HG02973 (cell line): ENCODE measurements around the gene PHTF1.
"Not testable (repeated sequence)": the region's sequence is repeated elsewhere in the genome, so short reads cannot be mapped to it uniquely, and the experiment has no call there.

Source experiments
- ATAC-seq: cut with Tn5 transposase; IDR thresholded peaks from one replicate; pipeline ENCODE4 v1.9.1; 2021; ENCODE audit warnings: moderate library complexity; ENCODE audit not compliant: unreplicated experiment

The PHTF1 gene

GRCh38 chr1:113779542-113779941 lies 20.3 kb upstream of the PHTF1 start:
- no peak for ATAC-seq

- ATAC-seq: no peak
Observed at GRCh38 chr1:113777561-113777960, 18.3 kb upstream of the PHTF1 start.

GRCh38 chr1:113770031-113770430 lies 10.7 kb upstream of the PHTF1 start:
- ATAC-seq: no peak

GRCh38 chr1:113769601-113769970 lies 10.3 kb upstream of the PHTF1 start:
- no peak for ATAC-seq

GRCh38 chr1:113768916-113769600 lies 9.8 kb upstream of the PHTF1 start:
- no peak for ATAC-seq

- ATAC-seq: no peak
Observed at GRCh38 chr1:113765306-113766230, 6.3 kb upstream of the PHTF1 start.

- ATAC-seq: no peak
Observed at GRCh38 chr1:113763661-113764060, 4.4 kb upstream of the PHTF1 start.

GRCh38 chr1:113761937-113762336 lies 2.7 kb upstream of the PHTF1 start:
- no peak for ATAC-seq

- ATAC-seq: no peak
Observed at GRCh38 chr1:113760102-113761080, 1.1 kb upstream of the PHTF1 start.

GRCh38 chr1:113758631-113759332 lies 504 bp downstream of the PHTF1 start:
- peak; percentile 48 for ATAC-seq

GRCh38 chr1:113756461-113756860 lies 2.8 kb downstream of the PHTF1 start:
- ATAC-seq: no peak

- not testable (repeated sequence) for ATAC-seq
Observed at GRCh38 chr1:113753333-113753732, 6.0 kb downstream of the PHTF1 start.

GRCh38 chr1:113751516-113751915 lies 7.8 kb downstream of the PHTF1 start:
- ATAC-seq: no peak

GRCh38 chr1:113751114-113751513 lies 8.2 kb downstream of the PHTF1 start:
- ATAC-seq: no peak

- no peak for ATAC-seq
Observed at GRCh38 chr1:113749402-113749801, 9.9 kb downstream of the PHTF1 start.

- ATAC-seq: no peak
Observed at GRCh38 chr1:113747376-113747775, 11.9 kb downstream of the PHTF1 start.

GRCh38 chr1:113745425-113745824 lies 13.9 kb downstream of the PHTF1 start:
- ATAC-seq: no peak

GRCh38 chr1:113744114-113744513 lies 15.2 kb downstream of the PHTF1 start:
- ATAC-seq: no peak

GRCh38 chr1:113742515-113742914 lies 16.8 kb downstream of the PHTF1 start:
- ATAC-seq: no peak

- no peak for ATAC-seq
Observed at GRCh38 chr1:113734357-113735055, 24.8 kb downstream of the PHTF1 start.
